GM21381 (cell line): ENCODE data around the gene CDH4.

Experiments
- ATAC-seq: cut with Tn5 transposase; IDR thresholded peaks from one replicate; pipeline ENCODE4 v1.9.1; 2021; ENCODE audit warnings: mild to moderate bottlenecking, moderate library complexity; ENCODE audit not compliant: unreplicated experiment

Gene CDH4

GRCh38 chr20:61927826-61928541 is 675.9 kb downstream of the CDH4 start:
- no peak for ATAC-seq

DNA sequence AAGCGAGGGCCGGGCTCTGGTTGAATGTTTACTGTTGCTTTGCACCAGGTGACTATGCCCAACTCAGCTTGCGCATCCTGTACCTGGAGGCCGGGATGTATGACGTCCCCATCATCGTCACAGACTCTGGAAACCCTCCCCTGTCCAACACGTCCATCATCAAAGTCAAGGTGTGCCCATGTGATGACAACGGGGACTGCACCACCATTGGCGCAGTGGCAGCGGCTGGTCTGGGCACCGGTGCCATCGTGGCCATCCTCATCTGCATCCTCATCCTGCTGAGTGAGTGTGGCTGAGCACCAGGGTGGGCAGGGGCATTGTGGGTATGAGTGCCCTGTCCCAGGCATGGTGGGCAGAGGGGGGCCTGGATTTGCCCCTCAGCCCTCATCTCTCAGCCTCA is 677.5 kb downstream of the CDH4 start:
- no peak for ATAC-seq

- no peak for ATAC-seq
Observed at GRCh38 chr20:61929971-61930666, 678.1 kb downstream of the CDH4 start.

- ATAC-seq: no peak
Observed at GRCh38 chr20:61930776-61931475, 678.9 kb downstream of the CDH4 start.

GRCh38 chr20:61931476-61932198 is 679.6 kb downstream of the CDH4 start:
- ATAC-seq: no peak

GRCh38 chr20:61932199-61932592 is 680.1 kb downstream of the CDH4 start:
- no peak for ATAC-seq

- ATAC-seq: no peak
Observed at GRCh38 chr20:61932711-61933480, 680.8 kb downstream of the CDH4 start.

GRCh38 chr20:61933481-61933950 is 681.5 kb downstream of the CDH4 start:
- no peak for ATAC-seq

DNA sequence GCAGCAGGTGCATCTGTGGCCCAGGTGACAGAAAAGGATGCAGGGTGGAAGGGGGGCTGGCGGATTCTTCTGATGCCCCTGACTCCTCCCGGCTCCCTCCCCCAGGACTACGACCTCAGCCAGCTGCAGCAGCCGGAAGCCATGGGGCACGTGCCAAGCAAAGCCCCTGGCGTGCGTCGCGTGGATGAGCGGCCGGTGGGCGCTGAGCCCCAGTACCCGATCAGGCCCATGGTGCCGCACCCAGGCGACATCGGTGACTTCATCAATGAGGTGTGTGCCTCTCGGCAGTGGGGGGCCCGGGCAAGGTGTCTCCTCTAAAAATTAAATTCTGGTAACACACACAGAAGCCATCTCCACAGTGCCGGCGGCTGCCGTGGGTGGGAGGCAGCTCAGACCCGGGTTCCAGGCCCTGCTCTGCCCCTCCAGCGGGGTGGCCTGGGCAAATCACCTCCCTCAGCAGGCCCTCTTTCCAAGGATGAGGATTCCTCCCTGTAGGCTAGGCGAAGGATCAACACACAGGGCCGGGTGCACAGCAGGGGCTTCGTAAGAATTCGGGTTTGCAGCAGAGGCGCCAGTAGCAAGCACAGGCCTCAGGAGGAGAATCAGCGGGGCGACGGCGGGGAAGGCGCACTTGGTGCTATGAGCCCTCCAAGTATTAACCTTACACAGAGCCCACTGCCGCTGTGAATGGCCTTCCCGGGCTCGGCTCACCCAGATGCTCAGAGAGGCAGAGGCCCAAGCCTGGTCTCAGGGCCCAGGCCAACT is 682.1 kb downstream of the CDH4 start:
- no peak for ATAC-seq

- no peak for ATAC-seq
Observed at GRCh38 chr20:61934716-61935530, 682.9 kb downstream of the CDH4 start.

- ATAC-seq: no peak
Observed at GRCh38 chr20:61935926-61936700, 684.1 kb downstream of the CDH4 start.

DNA sequence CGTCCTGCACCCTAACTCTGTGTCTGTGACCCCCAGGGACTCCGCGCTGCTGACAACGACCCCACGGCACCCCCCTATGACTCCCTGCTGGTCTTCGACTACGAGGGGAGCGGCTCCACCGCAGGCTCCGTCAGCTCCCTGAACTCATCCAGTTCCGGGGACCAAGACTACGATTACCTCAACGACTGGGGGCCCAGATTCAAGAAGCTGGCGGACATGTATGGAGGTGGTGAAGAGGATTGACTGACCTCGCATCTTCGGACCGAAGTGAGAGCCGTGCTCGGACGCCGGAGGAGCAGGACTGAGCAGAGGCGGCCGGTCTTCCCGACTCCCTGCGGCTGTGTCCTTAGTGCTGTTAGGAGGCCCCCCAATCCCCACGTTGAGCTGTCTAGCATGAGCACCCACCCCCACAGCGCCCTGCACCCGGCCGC is 684.7 kb downstream of the CDH4 start:
- ATAC-seq: no peak

- no peak for ATAC-seq
Observed at GRCh38 chr20:61937146-61937962, 685.3 kb downstream of the CDH4 start.

- ATAC-seq: no peak
Observed at GRCh38 chr20:61937963-61938838, 686.1 kb downstream of the CDH4 start.

- ATAC-seq: no peak
Observed at GRCh38 chr20:61938839-61939690, 687.0 kb downstream of the CDH4 start.
